ENCODE results near the gene PCDH10.
A peak's percentile ranks its signal among the peaks of the same experiment; 100 is the strongest.

- TF ChIP-seq, protein P1, sequence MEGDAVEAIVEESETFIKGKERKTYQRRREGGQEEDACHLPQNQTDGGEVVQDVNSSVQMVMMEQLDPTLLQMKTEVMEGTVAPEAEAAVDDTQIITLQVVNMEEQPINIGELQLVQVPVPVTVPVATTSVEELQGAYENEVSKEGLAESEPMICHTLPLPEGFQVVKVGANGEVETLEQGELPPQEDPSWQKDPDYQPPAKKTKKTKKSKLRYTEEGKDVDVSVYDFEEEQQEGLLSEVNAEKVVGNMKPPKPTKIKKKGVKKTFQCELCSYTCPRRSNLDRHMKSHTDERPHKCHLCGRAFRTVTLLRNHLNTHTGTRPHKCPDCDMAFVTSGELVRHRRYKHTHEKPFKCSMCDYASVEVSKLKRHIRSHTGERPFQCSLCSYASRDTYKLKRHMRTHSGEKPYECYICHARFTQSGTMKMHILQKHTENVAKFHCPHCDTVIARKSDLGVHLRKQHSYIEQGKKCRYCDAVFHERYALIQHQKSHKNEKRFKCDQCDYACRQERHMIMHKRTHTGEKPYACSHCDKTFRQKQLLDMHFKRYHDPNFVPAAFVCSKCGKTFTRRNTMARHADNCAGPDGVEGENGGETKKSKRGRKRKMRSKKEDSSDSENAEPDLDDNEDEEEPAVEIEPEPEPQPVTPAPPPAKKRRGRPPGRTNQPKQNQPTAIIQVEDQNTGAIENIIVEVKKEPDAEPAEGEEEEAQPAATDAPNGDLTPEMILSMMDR (IDR thresholded peaks at IDR 0.05) = no peak
- peak; percentile 32 for TF ChIP-seq EZH2 (IDR thresholded peaks at IDR 0.05)
Measured at GRCh38 chr4:133151341-133151690, 2.2 kb downstream of the PCDH10 start.

Data from neural progenitor cell (in vitro differentiated cells).